NCI-H2227 (cell line): ENCODE results near the gene SOCS6.
"Not testable (repeated sequence)": the region's sequence is repeated elsewhere in the genome, so short reads cannot be mapped to it uniquely, and the experiment has no call there.

Source experiments
- DNase-seq: peaks from one replicate; lab custom pipeline; 2025; ENCODE audit not compliant: unreplicated experiment; lab: John Stamatoyannopoulos, UW

The SOCS6 gene

DNA sequence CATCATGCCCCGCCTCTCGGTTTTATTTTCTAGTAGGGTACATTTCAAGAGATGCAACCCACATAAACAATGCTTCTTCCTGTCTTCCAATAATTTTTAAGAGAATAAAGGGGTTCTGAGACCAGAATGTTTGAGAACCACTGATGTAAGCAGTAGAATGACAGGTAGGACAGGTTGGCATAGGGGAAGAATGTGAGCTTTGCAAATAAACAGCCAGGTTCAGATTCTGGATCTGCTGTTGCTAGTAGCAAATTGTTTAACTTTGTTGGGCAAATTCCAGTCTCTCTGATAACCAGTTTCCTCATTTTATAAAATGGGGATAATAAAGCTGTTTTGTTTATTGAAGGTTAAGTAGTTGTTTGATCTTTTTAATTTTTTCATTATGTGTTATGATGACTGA, 32.8 kb downstream of the SOCS6 start:
- no peak for DNase-seq

DNA sequence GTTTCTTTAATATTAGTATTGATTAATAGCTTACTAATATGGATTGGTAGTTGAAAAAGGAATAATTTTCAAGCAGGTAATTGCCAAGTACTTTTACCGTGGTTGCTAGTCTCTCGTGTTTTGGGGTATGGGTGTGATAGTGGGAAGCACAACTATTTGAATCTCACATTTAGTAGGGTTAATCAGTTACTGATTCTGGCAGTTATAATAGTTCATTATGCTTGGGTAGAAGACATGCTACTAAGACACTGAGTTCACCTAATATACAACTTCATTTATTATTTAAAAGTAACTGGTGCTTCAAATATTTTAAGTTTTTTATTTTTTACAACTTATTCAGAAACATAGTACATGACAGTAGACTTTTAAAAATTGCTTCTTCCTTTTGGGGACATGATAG, 33.5 kb downstream of the SOCS6 start:
- DNase-seq = no peak

DNA sequence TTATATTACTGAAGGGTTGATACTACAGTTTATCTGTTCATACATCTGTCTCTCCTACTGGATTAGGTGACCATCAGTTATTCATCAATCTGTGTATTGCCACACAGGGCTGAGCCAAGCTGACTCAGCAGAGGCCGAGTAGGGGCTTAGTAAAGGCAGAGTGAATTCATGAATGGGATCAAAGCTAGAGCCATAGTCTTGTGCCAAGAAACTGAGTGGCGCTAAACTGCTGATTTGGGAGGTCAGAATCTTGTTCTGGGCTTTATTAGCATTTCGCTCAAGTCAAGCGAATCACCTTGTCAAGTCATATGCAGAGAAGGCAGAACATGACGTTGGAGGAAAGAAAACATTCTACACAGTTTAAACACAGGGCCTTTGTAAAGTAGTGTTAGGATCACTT, 34.1 kb downstream of the SOCS6 start:
- no peak for DNase-seq

DNA sequence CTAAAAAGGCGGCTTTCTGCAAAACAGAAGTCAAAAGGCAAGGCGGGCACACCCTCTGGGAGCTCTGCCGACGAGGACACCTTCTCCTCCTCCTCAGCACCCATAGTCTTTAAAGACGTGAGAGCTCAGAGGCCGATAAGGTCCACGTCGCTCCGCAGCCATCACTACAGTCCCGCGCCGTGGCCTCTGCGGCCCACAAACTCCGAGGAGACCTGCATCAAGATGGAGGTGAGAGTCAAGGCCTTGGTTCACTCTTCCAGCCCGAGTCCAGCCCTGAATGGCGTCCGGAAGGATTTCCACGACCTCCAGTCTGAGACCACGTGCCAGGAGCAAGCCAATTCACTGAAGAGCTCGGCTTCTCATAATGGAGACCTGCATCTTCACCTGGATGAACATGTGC, 36.1 kb downstream of the SOCS6 start:
- no peak for DNase-seq

DNA sequence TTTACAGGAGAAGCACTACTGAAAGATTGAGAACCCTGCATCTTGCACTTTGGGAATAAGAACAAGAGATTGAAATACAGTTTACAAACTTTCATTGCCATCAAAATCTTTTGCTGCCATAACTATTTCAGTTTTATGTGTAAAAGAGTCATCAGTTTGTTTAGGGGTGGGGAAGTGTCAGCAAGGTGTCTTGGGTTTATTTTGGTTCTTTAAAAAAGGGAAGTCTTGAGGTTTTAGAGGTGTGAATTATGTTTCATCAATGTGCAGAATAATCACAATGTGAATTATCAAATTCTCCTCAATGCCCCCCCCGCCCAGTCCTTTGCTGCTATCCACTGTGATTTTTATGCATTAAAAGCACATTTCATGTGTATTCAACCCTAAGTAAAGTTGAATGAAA, 37.4 kb downstream of the SOCS6 start:
- no peak for DNase-seq

DNA sequence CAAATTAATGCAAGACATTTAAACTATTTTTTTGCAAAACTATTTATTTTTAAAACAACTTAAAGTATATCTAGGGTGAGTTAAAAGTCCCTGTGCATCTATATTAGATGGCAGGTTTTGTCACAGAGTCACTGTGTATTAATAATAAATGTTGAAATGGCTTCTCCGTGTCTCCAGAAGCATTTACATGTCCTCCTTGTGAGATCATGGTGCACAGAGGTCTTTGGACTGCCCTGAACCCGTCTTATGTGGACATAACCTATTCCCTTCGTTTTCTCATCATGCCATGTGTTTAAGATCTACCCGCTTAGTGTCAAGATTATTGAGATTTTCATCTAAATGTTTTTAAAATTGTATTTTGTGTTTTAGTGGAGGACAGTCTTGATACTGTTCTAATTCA, 39.3 kb downstream of the SOCS6 start:
- DNase-seq = no peak

DNA sequence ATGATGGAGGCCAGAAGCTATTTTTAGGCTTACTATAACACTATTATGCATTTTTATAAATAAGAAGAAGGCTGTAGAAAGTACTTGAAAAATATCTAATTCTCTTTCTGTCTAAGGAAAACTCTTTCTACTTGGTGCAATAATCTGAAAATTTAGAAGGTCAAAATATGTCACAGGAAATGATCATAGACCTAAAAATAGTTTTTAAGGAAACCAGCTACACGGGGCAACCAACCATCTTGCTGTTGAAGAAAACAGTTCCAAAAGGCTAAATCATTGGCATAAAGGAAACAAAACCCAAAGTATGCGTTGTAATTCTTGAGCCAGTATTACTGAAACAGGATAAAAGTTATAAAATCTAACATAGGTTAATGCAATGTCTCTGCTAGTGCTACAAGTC, 40.2 kb downstream of the SOCS6 start:
- DNase-seq = no peak

DNA sequence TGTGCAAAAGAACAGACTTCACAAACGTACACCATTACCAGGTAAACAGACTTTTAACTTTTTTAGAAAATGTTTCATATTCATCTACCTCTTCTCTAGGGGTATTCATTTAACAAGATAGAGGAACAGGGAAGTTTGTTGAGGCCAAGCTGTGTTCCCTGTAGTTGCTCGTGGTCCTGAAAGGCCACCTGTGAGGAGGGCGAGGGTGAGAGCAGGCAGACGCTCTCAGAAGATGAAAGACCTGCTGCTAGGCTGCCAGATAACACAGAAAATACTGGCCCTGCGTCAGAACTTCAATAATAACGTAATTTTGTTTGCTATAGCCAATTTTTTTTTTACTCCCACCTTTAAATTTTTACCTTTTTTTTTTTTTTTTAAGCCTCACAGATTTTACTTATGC, 42.0 kb downstream of the SOCS6 start:
- DNase-seq = no peak

DNA sequence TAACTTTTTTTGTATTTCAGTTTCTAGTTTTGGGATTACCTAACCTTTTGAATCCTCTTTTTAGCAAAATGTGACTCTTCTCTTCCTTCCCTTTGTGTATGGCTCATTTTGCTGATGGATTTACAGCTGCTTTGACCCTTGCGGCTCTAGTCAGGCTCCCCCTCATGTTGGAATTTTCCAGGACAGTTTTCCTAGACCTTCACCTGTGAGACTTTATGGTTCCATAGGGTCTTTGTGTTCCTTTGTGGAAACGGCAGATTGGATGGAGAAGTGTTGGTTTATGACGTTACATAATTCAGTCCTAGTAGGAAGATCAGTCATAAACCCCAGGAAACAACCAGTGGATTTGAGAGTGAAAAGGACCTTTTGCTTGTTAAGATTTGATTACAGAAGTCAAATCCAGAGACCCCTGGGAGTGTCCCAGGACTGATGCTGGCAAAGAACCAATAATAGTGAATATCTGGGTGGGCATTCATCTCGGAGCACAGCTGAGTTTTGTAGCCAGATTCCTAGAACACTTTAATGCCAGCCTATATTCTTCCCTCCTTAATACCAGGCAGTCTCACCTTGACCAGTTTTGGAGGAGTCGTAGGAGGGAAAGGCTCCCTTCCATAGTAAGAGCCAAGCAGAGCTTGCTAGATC, 42.7 kb downstream of the SOCS6 start:
- no peak for DNase-seq

DNA sequence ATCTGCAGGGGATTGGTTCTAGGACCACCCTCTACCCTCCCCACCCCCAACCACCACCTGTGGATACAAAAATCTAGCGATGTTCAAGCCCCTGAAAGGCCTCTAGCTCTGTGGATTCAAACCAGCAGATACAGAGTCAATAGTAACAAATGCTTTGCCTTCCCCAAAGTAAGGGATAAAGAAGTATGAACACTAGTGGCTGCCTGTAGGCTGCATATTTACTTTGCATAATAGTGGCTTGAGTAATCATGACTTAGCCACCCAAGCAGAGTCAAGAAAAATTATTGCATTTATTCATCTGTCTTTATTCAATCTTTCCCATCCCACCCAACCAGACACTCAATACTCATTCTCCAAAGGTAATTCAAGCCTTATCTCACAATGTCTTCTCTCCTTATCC, 43.8 kb downstream of the SOCS6 start:
- no peak for DNase-seq

DNA sequence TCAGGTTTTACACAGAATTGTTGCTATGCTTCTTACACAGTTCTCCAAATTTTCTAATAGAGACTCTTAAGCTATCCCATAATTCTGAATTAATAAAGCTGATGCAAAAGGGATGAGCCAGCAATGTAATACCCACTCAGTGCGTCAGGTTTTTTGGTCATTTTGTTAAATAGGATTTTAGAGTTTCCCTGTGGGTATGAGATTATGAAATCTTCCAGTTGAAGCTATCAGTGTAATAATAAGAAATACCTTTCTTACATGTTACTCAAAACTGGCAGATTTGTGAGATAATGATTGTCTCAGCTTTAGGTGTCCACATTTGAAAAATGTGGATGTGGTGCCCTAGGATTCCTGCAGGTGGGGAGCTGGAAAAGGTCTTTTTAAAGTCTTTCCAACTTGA, 44.5 kb downstream of the SOCS6 start:
- no peak for DNase-seq

DNA sequence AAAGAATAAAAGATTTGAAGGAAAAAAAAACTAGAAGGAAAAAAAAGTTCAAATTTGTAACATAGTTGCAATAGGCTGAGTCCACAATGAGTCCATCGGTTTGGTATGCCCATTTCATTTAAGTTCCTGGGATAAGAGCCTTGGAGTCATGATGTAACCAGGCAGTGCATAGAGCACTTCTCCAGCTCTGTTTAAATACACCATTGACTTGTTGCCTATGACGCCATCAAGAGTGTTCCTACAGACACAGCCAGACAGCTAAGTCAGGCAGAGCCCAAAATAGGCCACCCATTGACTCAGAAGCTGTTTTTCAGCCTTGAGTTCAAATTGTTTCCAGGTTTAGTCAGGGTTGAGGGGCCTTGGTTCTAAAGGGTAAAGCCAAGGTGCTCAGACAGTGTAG, 44.9 kb downstream of the SOCS6 start:
- DNase-seq = no peak

DNA sequence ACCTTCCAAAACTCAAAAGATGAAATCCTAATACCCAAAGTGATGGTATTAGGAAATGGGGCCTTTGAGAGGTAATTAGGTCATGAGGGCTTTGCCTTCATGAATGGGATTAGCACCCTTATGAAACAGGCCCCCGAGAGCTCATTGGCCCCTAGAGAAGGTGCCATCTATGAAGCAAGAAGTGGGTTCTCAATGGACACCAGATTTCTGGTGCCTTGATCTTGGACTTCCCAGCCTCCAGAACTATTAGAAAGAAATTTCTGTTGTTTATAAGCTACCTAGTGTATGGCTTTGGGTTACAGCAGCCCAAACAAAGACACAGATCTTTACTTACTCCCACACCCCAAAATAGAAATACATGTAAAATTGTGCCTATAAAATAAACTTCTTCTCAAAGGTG, 45.4 kb downstream of the SOCS6 start:
- DNase-seq = no peak

DNA sequence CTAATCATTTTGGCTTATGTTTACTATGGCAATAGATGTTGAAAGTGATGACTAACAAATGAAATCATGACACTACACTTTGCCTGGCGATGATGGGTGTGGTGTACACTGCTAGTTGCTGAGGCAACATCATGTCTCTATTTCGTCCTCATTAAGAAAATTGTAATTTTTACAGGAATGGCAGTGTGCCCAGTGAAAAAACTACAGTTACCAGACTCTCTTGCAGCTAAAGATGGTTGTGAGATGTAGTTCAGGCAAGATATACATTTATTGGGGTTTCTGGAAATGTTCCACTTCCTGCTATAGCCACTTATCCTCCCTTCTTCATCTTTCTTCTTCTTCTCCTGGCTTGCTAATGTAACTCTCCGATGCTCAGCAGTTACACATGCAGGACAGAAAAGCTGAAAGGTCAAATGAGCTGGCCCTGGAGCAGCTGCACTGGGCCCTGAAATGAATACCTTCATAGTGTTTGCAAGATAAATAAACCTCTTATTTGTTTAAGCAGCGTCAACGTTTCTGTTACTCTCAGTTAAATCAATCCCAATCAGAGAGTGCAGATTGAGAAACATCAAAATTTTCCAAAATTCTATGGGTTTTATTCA, 46.0 kb downstream of the SOCS6 start:
- no peak for DNase-seq

DNA sequence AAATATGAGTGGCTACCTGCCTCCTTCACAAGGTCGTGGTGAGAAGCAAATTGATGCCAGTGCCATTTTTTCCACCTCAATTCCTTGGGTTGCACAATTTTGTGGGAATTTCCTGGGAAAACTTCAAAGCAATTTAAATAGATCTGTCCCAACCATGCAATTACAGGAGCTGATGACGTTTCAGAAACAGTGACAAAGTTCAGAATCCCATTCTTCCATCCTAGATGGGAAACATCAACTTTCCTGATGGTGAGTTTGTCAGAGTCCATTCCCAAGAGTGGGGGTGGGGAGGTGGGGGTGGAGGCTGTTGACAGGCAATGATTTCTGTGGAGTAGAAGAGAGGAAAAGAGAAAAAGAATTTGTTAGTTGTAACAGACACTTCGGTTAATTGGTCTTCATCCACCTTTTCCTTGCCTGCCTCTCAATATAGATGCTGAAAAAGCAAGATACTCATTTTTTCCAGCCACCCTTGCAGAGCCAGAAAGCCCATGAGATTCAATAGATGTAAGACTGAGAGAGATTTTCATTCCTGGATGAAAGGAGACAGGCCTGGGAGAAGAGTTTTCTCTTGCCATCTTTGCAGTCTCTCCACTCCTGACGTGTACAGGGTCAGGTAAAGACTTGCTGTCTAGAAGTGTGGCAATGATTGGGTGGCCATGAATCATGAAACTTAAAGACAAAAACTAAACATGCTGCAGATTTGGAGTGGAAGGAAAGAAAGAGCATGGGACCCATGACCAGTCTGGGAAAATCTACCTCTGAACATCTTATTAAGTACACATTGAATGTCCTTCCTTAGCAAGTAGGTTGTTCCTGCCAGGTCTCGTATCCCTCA, 47.3 kb downstream of the SOCS6 start:
- no peak for DNase-seq

DNA sequence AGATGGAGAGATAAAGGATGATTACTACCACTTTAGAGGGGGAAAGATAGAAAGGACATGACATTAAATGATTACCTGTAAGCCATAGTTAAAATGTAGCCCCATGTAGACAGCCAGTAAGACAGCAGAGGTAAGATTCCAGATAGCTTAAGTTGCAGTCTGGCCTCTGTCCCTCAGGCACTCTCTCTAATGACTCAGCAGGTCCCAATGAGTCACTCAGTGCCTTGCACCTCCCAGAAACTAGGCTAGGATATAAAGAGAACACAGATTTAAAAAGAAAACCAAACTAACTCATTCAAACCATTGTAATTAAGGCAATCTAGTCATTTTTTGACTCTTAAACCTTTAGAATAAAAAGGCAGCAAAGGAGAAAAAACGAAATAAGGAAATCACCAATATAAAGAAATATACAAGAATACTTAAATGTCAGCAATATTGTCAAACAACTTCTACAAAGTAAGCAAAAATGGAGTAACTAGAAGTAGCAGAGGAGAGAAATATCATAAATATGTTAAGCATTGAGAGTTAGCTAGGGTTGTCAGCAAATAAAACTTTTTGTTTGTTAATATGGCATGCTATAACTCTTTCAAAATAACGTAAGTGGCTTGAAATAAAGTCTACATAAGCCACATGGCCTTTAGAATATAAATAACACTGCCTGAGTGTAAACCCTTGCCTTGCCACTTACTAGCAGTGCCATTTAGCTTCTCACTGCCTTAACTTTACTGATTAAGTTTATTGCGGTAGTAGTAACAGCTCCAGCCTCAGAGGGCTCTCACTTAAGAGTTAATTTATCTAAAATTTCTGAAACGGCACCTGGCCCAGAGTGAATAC, 48.5 kb downstream of the SOCS6 start:
- no peak for DNase-seq

DNA sequence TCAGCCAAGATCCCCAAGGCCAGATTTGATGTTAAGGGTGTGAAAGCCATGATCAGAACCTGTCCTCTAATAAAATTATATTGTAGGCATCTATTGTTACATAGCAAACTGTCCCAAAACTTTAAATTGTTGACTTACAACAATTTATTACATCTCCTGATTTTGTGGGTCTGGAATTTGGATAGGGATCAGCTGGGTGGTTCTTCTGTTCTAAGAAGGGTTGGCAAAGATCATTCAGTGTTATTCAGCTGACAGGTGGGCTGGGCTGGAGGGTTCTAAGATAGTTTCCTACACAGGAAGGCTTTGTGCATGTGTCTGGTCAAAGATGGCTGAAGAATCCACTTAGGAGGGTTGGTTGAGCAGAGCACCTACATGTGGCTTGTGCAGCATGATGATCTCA, 50.0 kb downstream of the SOCS6 start:
- DNase-seq = no peak

DNA sequence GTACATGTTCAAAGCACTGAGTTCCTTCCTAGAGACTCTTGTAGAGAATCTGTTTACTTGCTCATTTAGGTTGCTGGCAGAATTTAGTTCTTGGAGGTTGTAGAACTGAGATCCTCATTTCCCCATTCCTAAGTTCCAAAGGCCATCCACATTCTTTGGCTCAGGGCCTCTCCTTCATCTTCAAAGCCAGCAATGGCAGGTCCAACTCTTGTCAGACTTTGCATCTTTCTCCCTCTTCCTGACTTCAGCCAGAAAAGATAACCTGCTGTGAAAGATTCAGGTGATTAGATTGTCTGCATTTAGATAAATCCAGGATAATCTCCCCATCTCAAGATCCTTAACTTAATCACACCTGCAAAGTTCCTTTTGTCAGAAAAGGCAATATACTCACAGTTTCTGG, 51.1 kb downstream of the SOCS6 start:
- no peak for DNase-seq

DNA sequence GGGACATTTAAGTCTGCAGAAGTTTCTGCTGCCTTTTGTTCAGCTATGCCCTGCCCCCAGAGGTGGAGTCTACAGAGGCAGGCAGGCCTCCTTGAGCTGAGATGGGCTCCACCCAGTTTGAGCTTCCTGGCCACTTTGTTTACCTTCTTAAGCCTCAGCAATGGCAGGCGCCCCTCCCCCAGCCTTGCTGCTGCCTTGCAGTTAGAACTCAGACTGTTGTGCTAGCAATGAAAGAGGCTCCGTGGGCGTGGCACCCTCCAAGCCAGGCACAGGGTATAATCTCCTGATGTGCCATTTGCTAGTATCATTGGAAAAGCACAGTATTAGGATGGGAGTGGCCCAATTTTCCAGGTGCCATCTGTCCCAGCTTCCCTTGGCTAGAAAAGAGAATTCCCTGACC, 59.6 kb downstream of the SOCS6 start:
- DNase-seq = not testable (repeated sequence)

DNA sequence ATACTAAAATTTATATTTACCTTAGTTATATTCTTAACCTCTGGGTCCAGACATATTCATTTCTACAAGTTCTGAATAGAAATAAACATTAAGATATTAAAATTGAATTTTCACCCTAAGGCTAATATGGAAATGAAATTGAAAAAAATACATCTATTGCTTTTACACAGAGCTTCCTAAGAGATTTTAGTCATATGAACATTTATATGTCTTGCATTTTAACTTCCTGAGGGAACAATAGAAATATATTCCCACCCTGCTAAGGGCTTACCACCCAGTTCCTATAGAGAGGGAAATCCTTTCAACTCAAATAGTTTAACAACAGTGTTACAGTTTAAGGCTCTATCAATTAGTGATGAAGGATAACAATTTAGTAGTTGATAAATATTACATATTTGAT, 60.5 kb downstream of the SOCS6 start:
- DNase-seq = no peak

DNA sequence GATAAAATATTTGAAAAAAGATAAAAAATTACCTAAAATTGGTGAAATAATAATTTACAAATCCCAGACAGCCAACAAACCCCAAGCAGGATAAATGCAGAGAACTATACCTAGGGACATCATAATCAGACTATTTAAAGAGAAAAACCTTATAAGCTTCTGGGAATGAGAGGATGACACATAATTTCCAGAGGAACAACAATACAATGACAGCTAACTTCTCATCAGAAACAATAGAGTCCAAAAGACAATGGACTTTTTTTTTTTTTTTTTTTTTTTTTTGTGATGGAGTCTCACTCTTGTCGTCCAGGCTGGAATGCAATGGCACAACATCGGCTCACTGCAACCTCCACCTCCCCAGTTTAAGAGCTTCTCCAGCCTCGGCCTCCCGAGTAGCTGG, 65.2 kb downstream of the SOCS6 start:
- DNase-seq = no peak

DNA sequence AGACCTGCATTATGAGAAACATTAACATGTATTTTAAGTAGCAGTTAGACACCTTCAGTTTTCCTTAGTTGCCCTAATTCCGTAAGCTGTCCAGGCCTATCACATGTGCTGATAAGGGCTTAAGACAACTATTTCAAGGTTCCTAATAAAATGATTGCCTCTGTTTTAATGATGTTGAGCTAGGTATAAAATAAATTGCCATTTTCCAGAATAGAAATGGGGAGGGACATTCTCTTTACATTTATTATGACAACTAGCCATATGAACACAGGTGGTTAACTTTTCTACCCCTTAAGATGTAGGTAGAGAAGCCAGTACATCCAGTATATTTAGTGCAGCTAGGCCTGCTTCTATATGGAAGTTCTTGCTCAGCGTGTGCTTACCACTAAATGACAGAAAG, 65.9 kb downstream of the SOCS6 start:
- no peak for DNase-seq
